PC-3 (cell line): ENCODE measurements around the gene TCOF1.

Source experiments
- EZH2 ChIP-seq: fragments of 300-600 bp; sonication (generic); IDR thresholded peaks from one replicate; pipeline ENCODE4 v1.6.1; 2017; ENCODE audit warnings: antibody characterized with exemption, mild to moderate bottlenecking, low read length; ENCODE audit not compliant: unreplicated experiment
- TF ChIP-seq, protein P1 (sequence below): fragments of 300-600 bp; sonication (generic); conservative IDR thresholded peaks from 2 replicates; pipeline ENCODE4 v1.5.1; 2017; ENCODE audit warnings: antibody characterized with exemption, low read depth, mild to moderate bottlenecking, low read length

DNA sequence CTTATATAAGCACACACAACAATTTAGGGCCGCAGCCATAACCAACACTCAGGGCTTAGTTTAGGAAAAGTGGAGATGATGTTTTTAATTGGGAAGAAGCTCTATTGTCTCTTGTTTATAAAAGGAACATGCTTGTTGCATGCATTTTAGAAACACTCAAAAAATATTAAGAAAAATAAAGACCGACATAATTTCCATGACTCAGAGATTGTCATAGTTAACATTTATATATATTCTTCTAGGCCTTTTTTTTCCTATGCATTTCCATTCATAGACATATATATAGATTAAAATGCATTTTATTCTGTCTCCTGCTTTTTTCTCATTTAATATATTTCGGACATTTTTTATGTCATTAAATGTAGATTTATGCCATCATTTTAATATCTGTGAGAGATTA is 41.2 kb upstream of the TCOF1 start:
- TF ChIP-seq, protein P1, sequence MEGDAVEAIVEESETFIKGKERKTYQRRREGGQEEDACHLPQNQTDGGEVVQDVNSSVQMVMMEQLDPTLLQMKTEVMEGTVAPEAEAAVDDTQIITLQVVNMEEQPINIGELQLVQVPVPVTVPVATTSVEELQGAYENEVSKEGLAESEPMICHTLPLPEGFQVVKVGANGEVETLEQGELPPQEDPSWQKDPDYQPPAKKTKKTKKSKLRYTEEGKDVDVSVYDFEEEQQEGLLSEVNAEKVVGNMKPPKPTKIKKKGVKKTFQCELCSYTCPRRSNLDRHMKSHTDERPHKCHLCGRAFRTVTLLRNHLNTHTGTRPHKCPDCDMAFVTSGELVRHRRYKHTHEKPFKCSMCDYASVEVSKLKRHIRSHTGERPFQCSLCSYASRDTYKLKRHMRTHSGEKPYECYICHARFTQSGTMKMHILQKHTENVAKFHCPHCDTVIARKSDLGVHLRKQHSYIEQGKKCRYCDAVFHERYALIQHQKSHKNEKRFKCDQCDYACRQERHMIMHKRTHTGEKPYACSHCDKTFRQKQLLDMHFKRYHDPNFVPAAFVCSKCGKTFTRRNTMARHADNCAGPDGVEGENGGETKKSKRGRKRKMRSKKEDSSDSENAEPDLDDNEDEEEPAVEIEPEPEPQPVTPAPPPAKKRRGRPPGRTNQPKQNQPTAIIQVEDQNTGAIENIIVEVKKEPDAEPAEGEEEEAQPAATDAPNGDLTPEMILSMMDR: no peak
- no peak for TF ChIP-seq EZH2
